ENCODE results near the gene ZC4H2.
"Not testable (repeated sequence)": the region's sequence is repeated elsewhere in the genome, so short reads cannot be mapped to it uniquely, and the experiment has no call there.

Gene ZC4H2, protein sequence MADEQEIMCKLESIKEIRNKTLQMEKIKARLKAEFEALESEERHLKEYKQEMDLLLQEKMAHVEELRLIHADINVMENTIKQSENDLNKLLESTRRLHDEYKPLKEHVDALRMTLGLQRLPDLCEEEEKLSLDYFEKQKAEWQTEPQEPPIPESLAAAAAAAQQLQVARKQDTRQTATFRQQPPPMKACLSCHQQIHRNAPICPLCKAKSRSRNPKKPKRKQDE

DNA sequence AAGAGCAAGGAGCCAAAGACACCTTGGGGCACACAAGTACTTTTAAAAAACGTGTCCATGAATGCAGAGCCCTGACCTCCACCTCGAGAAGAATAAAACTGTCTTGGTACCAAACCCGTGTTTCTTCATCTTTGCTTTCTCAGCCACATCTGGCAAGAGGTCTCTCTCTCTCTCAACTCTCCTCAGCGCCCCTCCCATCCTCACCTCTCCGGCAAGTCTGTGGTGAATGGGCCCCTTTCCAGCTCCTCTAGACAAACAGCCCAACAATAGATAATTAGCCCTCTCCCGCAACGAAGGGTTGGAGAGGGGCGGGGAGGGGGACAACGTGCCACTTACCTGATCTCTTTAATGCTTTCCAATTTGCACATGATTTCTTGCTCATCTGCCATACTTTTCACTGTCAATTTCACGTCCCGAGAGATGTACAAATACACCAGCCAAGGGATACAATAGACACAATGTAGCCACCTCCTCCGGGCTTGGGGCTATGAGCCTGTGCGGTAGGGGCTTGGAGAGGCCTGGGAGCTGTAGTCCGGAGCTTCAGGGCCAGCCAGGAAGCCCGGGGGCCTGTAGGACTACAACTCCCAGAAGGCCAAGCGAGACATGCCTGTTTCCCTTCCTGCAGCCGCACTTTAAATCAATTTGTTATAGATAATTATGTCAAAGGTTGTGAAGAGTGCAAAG lies at the start of gene ZC4H2:
TSS of gene ZC4H2 (minus strand) at position 462 of the 684 bp plus-strand sequence. CDS start at position 389, 73 bp downstream.
- peak; percentile 92 for DNase-seq

DNA sequence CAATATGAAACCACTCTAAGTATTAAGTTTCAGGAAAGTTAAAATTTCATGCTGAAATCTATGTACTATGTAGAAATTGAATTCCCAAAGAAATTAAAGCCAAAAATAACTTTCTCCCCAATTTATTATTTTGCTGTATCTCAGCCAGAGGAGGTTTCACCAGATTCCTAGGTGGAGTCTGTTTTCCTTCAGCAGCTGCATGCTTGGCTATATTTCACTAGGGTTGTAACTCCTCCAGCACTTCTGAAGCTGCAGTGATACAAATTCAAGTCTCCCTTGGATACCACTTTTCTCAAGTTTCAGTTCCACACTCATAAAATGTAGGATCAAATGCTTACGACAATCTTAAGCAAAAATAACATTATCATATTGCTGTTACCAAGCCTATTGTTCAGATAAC lies 41.2 kb upstream of the ZC4H2 start:
- no peak for DNase-seq

DNA sequence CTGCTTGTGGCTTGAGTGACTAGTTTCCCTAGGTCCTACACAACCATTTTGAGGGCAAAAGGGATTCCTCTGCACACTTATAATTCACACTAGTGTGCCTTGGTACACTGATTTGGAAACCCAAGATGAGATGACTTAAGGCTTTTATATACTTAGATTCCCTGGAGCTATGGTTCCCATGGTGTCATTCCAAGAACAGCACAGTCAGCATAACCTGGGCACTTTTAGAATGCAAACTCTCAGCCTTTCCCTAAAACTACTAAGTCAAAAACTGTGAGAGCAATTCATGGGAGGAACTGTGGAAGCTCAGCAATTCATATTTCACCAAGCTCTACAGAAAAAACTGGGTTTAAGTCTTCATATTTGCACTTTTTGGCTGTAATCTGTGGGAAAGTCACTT lies 38.0 kb upstream of the ZC4H2 start:
- DNase-seq: no peak

DNA sequence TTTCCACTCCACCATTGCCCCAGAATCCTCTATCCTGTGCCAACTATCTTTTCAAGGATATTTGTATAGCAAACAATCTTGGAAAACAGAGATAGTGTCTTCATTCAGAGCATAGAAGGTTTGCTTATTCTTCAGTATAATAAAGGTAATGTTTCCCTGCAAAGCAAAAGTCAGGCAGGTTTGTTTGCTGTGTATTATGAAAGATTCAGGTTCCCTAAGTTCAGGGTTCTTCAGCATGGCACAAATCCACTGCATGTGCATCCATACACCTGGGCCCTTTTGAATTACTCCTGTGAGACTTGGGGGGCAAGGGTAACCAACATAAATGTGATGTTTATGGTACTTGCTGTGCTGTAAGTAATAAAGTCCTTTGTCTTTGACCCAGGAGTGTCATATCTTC lies 33.2 kb upstream of the ZC4H2 start:
- DNase-seq: no peak

DNA sequence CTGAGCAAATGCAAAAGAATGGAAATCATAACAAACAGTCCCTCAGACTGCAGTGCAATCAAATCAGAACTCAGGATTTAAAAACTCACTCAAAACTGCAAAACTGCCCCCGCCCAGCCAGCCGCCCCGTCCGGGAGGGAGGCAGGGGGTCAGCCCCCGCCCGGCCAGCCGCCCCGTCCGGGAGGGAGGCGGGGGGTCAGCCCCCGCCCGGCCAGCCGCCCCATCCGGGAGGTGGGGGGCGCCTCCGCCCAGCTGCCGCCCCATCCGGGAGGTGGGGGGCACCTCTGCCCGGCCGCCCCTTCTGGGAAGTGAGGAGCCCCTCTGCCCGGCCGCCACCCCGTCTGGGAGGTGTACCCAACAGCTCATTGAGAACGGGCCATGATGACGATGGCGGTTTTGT lies 26.0 kb upstream of the ZC4H2 start:
- not testable (repeated sequence) for DNase-seq

DNA sequence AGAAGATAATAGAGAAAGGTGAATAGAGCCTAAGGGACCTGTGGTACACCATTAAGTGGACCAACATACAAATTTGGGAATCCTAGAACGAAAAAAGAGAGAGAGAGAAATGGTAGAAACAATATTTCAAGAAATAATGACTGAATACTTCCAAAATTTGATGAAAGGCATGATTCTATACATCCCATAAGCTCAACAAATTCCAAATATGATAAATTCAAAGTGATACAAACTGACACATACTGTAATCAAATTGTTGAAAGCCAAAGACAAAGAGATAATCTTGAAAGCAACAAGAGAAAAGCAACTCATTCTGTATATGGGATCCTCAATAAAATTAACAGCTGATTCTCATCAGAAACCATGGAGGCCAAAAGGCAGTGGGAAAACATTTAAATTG lies 20.6 kb upstream of the ZC4H2 start:
- DNase-seq: no peak

DNA sequence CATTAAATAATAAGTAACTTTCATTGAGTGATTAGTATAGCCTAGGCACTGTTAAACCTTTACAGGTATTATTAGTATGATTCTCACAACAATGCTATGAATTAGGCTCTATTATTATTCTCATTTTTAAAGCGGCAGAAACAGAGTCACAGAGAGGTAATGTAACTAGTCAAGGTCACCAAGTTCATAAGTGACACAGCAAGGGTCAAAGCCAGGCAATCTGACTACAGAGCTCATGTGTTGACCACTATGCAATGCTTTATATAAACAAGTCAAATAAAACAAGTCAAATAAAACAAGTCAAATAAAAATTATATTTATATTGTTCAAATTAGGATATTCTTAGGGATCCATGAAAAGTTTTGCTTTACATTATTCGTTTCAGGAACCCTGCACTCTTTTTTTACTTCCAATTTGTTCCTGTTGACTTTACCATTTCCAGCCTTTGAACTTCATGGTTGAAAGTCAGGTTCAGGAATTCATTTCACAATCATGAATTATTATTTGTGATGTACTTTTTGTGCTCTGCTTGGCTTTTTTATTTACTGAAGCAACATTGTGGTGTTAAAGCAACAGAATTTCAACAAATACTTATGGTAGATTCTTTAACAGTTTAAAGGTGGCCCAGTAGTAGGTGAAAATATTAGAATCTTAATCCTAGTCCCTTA lies 18.0 kb upstream of the ZC4H2 start:
- no peak for DNase-seq

DNA sequence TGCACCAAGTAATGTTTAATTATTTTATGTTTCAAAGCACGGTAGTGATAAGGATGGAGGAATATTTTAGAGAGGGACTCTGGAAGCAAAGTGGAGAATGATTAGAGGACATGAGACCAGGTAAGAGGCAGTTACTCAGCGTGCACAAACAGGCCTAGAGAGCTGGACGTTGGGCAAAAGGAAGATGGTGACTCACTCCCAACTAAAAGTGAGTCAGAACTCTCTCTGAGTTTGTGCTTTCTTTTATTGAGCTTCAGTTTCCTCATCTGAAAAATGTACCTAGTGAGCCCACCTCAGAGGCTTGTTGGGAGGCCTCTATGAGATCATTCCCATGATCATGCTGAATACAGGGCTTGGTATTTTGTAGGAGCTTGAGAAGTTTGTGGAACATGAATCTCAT lies 1.6 kb upstream of the ZC4H2 start:
- no peak for DNase-seq

DNA sequence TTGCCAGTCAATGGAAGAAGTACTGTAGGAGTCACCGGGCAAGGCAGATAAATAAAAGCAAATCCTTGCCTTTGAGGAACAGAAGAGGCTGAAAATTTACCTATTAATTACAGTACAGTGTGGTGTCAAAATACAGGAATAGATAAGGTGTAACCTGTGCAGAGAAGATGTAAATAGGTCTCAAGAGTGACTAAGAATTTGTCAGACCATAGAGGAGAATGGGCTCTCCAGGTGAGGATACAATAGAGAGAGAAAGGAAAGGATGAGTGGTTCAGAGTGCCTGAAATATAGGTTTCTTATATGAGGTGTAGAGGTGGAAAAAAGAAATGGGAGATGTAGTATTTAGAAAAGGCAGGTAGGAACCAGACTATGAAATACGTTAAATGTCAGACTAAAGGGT lies 801 bp upstream of the ZC4H2 start:
- no peak for DNase-seq

DNA sequence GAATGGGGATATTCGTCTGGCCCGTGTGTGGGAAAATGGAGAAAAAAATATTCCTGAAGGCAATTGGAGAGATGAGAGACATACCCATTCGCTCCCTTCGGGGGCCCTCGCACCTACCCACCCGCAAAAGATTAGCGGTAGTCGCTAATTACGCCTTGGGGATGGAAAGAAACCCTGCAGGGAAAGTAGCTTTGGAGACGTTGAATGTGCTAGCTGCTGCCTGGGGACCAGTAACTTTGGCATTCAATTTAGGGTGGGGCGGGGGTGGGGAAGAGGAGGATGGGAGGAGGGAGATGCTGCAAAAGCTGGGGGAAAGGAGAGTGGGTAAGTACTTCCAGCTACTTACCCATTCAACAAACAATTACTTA lies 407 bp upstream of the ZC4H2 start:
- peak; percentile 70 for DNase-seq

DNA sequence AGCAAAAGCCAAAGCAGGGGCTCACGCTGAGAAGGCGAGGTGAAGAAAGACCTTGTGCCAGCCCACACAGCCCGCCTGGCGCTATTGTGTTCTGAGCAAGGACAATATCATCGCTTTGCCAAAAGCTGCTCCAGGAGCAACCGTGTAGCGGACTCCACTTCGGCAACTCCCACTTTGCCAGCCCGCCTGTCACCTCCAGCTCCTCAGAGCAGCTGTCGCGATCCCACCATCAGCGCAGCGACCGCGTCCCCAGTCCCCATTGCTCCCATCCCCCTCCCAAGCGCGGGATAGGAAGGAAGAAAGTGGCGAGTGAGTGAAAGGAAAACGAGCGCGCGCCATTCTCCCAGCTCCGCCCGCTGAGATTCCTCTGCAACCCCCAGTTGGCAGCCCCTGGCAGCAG lies 759 bp downstream of the ZC4H2 start:
- DNase-seq: peak; percentile 72

DNA sequence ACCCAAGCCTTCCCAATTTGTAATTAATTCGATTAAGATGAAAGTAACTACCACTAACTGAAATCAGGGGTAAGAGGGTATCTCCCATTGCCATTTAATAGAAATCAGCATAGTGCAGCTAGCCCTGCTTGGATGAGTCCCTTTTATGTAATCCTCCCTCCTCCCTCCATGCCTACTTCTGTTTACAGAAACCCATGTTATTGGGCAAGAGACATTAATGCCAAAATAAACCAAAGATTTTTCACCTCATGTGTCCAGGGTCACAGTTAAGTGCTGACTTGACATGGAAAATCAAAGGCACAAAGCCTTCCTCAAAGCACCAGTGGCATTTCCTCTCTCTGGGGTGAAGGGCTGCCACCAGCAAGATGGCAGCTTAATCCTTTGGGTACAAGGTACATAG lies 50.8 kb downstream of the ZC4H2 start:
- no peak for DNase-seq

DNA sequence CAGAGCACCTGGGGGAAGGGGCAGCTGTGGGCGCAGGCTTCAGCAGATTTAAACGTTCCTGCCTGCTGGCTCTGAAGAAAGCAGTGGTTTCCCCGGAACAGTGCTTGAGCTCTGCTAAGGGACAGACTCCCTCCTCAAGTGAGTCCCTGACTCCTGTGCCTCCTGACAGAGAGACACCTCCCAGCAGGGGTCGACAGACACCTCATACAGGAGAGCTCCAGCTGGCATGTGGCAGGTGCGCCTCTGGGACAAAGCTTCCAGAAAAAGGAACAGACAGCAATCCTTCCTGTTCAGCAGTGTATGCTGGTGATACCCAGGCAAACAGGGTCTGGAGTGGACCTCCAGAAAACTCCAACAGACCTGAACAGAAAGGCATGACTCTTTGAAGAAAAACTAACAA lies 68.1 kb downstream of the ZC4H2 start:
- DNase-seq: no peak

DNA sequence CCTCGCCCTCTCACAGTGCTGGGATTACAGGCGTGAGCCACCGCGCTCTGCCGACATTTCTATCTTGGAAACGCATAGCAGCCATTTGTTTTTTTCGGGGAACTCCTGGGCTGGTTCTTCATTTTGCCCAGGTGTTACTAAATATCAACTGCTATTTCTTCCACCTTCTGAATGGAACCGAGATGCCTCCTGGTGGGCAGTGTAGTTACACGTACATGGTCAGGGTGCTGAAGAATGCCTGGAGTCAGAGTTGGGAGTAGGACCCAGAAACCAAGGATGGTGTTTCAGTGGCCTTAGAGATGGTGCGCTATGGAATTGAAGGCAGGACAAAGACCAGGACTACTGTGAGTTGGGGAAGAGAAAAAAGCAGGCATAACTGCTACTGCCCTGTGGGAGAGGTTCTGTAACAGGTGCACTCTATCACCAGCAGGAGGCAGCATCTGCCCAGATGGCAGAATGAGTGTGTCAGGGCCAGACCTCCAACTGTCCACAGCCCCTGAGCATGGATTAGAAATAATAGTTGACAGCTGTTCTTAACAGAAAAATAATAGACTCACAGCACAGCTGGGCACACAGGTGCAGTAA lies 81.7 kb downstream of the ZC4H2 start:
- DNase-seq: peak; percentile 72

DNA sequence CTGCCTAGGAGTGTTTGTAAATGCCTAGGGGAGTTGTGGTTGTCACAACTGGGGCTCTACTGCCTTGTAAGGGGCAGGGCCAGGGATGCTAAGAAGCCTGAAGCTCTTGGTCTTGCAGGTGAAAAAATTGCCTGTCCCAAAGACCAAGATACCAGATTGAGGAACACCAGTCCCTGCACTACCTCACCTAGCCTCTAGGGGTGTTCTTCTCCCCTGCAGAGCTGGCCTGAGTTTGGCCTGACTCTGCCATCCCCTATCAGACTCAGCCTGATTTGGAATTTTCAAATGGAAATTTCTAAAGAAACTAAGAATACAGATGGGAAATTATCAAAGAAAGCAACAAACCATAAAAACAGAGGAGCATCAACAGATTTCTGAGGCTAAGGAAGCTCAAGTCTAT lies 90.4 kb downstream of the ZC4H2 start:
- peak; percentile 46 for DNase-seq

DNA sequence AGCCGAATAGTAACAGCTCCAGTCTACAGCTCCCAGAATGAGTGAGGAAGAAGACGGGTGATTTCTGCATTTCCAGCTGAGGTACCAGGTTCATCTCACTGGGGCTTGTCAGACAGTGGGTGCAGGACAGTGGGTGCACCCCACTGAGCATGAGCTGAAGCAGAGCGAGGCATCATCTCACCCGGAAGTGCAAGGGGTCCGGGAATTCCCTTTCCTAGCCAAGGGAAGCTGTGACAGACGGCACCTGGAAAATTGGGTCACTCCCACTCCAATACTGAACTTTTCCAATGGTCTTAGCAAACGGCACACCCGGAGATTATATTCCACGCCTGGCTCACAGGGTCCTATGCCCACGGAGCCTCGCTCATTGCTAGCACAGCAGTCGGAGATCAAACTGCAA lies 97.5 kb downstream of the ZC4H2 start:
- not testable (repeated sequence) for DNase-seq

DNA sequence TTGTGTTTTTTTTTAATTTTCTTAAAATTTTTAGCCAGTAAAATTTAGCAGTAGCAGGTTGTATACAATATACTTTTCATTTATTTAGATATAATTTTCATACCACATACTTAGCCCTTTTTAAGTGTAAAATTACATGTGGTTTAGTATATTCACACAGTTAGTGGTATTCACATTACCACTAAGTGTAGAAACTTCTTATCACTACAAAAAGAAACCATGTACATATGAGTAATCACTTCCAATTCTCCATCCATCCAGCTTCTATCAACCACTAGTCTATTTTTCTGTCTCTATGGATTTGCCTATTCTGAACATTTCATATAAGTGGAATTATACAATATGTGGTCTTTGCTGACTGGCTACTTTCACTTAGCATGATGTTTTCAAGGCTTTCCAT lies 109.0 kb downstream of the ZC4H2 start:
- DNase-seq: no peak

All from NCI-H82 (cell line).